GM12878 (cell line): ENCODE data around the gene FGFR4. TPM values are rescaled to one million over a fixed set of nuclear protein-coding genes. Genes with fewer than 3 reads are reported as not detected.

Experiments
- HCFC1 ChIP-seq: fragments of 150-350 bp; IDR thresholded peaks from 2 replicates; pipeline ENCODE4 v1.6.1; 2014; ENCODE audit warnings: low read length
- HDAC6 ChIP-seq: fragments of 200-600 bp; sonication (generic); IDR thresholded peaks from one replicate; pipeline ENCODE4 v1.8.0; 2017; ENCODE audit warnings: antibody characterized with exemption; ENCODE audit not compliant: unreplicated experiment
- IKZF2 ChIP-seq, 2 experiments: fragments of 450-650 bp; IDR thresholded peaks; 2 replicates each; pipeline ENCODE4 v1.6.1; 2017; ENCODE audit warnings: mild to moderate bottlenecking in 2 of 2, moderate library complexity in 2 of 2
- MXI1 ChIP-seq: fragments of 150-350 bp; IDR thresholded peaks from 2 replicates; pipeline ENCODE4 v1.6.1; 2011; ENCODE audit warnings: low read depth, mild to moderate bottlenecking, inconsistent platforms, low read length, improper control_type of control experiment
- POLR2AphosphoS5 ChIP-seq: IDR thresholded peaks from 2 replicates; pipeline ENCODE4 v1.6.1; 2011; ENCODE audit warnings: mild to moderate bottlenecking, low read length, inconsistent platforms
- RCOR1 ChIP-seq: conservative IDR thresholded peaks from 2 replicates; pipeline ENCODE4 v1.6.1; 2012; ENCODE audit warnings: low read depth, low read length, improper control_type of control experiment
- SMAD1 ChIP-seq: fragments of 450-650 bp; IDR thresholded peaks from 2 replicates; pipeline ENCODE4 v1.6.1; 2018; ENCODE audit warnings: mild to moderate bottlenecking, low read depth; ENCODE audit not compliant: partially characterized antibody
- SUPT20H ChIP-seq: IDR thresholded peaks from 2 replicates; pipeline ENCODE4 v1.6.1; 2011; ENCODE audit warnings: low read depth, mild to moderate bottlenecking, low read length, moderate library complexity, borderline replicate concordance; ENCODE audit not compliant: control insufficient read depth
- TARDBP ChIP-seq: IDR thresholded peaks from 2 replicates; pipeline ENCODE4 v1.6.1; 2016; ENCODE audit warnings: borderline replicate concordance
- TCF12 ChIP-seq: IDR thresholded peaks from 2 replicates; pipeline ENCODE4 v1.6.1; 2011; ENCODE audit warnings: low read depth, mild to moderate bottlenecking, low read length
- ZNF207 ChIP-seq: fragments of 450-650 bp; IDR thresholded peaks from 2 replicates; pipeline ENCODE4 v1.6.1; 2014; ENCODE audit warnings: antibody characterized with exemption, mild to moderate bottlenecking, borderline replicate concordance
- ZNF592 ChIP-seq: fragments of 450-650 bp; IDR thresholded peaks from 2 replicates; pipeline ENCODE4 v1.6.1; 2017; ENCODE audit warnings: mild to moderate bottlenecking, moderate library complexity
- polyA plus RNA-seq, 11 experiments: library from polyadenylated mRNA; depleted of rRNA in 4 of 11; unstranded in 6 of 11; stranded (reverse) in 5 of 11; fragments of >200 nt; fragmentation: Nextera tagmentation in 4 of 11; fragmentation: Illumina TruSeq in 1 of 11; extraction: Ambion mirVana in 4 of 11; extraction: Trizol in 1 of 11; gene quantifications; 1 replicate in 1 of 11; 2 replicates in 10 of 11; pipeline versions ENCODE4 v1.2.1 to v1.2.3, GENCODE V29; 2011 to 2016; ENCODE audit warnings: inconsistent platforms in 2 of 11, missing spikeins in 2 of 11, low read depth in 1 of 11
- total RNA-seq, 4 experiments: library from RNA; depleted of rRNA in 3 of 4; stranded (reverse); fragments of >200 nt in 3 of 4; fragmentation: Illumina TruSeq in 1 of 4; extraction: Trizol in 1 of 4; gene quantifications; 2 replicates each; pipeline versions ENCODE4 v1.2.1 to v1.2.3, GENCODE V29; 2013 to 2021

FGFR4 gene
- total and polyA plus RNA-seq, 10 of the 15 experiments (the other 5 are each of a cell fraction or from before 2014, with no cell fraction given) = 0.17 to 0.77 (median 0.28) TPM; not detected in 5

- TF ChIP-seq ZNF207 (no peak), MXI1 (no peak), HCFC1 (no peak), TCF12 (no peak), HDAC6 (no peak), TARDBP (no peak), IKZF2 (IDR thresholded peaks at IDR 0.05) (no peak), SUPT20H (no peak), ZNF592 (no peak), RCOR1 (no peak), SMAD1 (no peak), POLR2AphosphoS5 (no peak)
- TF ChIP-seq, all 136 proteins: peak for 0
Measured at GRCh38 chr5:177141496-177141895, 54.8 kb downstream of the FGFR4 start (continued).
